Stimulated activated CD8-positive, alpha-beta memory T cell treated with anti-CD3 and anti-CD28 coated beads, Interleukin-15, amount 100 ng/mL, for 24 hours (primary cell): ENCODE results near the gene KBTBD3.

ENCODE experiments used
- DNase-seq: peaks from one replicate; pipeline ENCODE4 v3.0.0-alpha.2; 2020; ENCODE audit warnings: low read depth

The KBTBD3 gene

DNA sequence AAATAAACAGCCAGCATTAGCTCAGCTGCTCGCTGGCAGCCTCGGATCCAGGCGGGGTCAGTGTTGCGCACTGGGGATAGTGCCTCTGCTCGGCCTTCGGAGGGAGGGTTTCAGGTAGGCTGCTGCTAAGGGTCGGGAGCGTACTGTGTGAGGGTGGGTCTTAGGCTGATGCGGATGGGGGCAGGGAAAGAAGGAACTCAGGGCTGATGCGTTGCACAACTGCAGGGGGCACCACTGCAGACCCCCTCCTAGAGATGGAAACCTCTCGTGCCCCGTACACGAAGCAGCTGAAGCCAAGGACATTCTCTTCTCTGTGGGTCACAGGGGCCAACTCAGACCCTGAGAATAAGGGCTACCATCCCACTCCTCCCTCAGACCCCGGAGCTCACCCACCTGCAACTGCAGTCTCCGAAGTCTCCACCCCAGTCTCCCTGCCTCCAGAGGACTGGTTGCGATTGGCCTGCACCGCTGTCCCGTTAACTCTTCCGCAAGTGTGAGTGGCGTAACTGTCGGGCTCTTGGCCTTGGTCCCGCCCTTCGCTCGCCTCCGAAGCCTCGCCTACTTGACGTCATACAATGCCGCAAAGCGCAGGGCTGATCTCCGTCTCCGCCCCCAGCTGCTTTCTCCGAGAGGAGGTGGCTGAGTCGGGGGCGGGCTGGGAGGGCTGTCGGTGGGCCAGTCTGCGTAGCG, at the start of gene KBTBD3:
Gene KBTBD3, minus strand, starts transcription at position 429 of the 690 bp plus-strand sequence. CDS start 18,250 bp downstream, outside the sequence.
- peak; percentile 88 for DNase-seq

GRCh38 chr11:106121570-106122320, 44.6 kb upstream of the KBTBD3 start:
- no peak for DNase-seq

- DNase-seq, result no peak
Measured at GRCh38 chr11:106105986-106106385, 28.8 kb upstream of the KBTBD3 start.

DNA sequence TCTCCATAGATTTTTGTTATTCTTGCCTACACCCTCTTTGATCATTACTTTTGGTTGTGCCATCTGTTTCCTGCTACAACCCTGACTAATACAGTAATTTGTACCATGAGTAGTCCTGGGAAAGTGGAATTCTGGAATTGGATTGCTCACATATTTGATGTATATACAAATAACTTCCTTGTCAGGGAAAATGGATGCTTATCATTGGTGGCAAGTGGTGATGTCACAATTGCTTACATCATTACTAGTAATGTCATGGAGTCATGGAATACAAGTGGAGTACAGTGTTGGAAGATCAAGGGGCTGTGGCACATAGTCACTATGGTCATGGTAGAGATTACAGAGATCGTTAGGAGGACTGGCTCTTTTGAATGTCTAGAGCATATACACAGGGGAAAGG, 24.7 kb upstream of the KBTBD3 start:
- DNase-seq, result no peak

- DNase-seq, result no peak
Measured at GRCh38 chr11:106101370-106101769, 24.2 kb upstream of the KBTBD3 start.

DNA sequence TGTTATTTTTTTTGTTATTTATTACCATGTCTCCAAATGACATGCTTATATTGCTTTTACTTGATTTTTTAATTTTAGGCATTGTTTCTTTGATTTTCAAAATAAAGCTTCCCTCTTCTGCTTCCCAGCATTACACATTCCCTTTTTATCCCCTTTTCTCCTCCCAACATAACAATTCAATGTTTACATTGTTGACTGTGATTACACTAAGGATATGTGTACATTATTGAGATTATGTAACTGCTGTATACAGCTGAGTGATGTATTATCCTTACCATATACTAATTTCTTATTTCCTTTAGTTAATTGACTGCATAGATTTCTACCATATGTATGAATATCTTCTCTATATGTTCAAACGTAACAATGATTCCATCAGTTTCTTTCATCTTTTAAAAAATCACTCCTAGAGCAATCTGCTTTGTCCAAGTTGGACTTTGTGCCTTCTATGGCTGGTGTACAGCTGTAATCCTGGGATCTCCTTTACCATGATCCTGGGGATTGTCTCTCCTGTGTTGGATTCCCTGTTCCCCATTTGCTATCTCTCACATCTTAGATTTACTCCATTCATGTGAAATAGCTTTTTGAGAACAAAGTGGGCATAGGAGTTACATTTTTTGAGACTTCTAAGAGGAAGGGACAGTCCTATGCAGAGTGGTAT, 21.9 kb upstream of the KBTBD3 start:
- no peak for DNase-seq

DNA sequence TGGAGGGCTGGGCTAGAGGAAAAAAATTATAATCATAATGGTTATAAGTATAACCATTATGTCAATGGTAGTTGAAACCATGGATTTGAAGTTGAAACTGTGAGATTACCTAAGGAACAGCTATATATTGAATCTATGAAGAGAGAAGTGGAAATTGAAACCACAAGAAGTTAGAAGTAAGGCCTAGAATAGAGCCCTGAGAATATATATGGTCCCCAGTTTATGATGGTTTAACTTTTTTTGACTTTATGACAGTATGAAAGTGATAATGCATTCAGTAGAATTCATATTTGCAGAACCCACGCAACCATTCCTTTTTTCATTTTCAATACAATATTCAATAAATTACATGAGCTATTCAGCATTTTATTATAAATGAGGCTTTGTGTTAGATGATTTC, 15.3 kb upstream of the KBTBD3 start:
- DNase-seq, result no peak

GRCh38 chr11:106091480-106092123, 14.5 kb upstream of the KBTBD3 start:
- DNase-seq, result no peak

GRCh38 chr11:106088896-106089295, 11.7 kb upstream of the KBTBD3 start:
- no peak for DNase-seq

DNA sequence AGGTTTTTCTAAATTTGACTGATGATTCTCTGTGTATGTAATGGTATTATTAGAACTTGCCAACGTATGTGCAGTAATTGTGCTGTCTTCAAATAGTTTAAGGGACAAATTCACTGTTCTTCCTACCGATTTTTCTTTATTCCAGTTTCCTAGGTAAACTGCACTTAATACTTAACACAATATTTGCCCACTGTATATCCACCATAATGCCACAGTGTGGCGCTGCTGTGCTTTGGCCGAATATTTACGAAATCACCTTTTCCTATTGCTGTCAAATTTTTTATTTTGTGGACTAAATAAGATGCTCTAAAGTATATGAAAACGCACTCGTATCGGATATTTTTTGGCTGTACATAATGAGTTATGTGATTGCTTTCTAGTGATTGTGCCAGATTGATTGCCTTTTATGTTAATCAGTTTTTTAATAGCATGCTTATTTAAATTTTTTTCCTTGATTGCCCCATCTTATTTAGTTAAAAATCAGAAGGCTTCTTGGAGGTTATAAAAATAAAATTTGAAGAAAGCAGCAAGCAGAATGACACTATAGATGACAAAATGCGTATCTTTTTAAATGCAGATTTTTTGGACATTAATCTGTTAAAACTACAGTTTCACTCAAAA, 10.8 kb upstream of the KBTBD3 start:
- no peak for DNase-seq

DNA sequence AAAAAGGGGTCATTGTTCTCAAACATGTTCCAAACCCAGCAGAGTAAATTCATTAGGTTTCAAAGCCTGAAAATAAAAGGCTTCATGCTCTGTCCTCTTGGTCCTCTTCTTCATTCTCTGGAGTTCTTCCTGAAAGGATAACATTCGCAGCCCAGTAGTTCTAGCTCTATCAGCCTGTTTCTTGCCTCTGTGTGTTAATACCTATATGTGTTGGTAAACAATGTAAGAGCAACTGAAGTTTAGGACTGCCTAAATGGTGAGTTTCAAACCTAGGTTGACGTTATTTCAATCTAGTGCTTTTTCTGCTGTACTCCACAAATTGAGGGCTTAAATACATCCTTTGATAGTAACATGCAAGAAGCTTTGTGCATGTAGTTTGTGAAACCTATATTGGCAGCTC, 9.7 kb upstream of the KBTBD3 start:
- no peak for DNase-seq

- no peak for DNase-seq
Measured at GRCh38 chr11:106086135-106086534, 9.0 kb upstream of the KBTBD3 start.

DNA sequence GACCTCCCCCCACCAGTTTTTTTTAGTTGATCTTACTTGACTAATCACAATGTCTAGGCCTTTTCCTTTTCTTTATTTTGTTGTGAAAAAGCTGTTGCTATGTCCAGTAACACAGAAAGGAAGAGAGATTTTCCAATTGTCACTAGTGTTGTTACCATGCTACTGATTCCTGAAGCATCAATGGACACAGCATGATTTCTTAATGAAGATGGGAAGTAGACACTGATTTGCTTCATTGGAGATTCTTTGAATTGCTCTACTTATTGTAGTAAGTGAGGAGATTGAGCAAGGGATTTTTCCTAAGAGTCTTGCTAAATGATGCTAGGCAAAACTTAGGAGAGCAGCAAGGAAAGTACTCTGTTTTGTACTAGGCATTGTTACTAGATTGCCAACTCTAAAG, 4.9 kb upstream of the KBTBD3 start:
- no peak for DNase-seq

GRCh38 chr11:106077609-106078455, 685 bp upstream of the KBTBD3 start, which contains the start of gene AASDHPPT:
Gene AASDHPPT (plus strand): TSS chr11:106077662. CDS start chr11:106077711, 49 bp downstream.
- DNase-seq, result peak; percentile 17

DNA sequence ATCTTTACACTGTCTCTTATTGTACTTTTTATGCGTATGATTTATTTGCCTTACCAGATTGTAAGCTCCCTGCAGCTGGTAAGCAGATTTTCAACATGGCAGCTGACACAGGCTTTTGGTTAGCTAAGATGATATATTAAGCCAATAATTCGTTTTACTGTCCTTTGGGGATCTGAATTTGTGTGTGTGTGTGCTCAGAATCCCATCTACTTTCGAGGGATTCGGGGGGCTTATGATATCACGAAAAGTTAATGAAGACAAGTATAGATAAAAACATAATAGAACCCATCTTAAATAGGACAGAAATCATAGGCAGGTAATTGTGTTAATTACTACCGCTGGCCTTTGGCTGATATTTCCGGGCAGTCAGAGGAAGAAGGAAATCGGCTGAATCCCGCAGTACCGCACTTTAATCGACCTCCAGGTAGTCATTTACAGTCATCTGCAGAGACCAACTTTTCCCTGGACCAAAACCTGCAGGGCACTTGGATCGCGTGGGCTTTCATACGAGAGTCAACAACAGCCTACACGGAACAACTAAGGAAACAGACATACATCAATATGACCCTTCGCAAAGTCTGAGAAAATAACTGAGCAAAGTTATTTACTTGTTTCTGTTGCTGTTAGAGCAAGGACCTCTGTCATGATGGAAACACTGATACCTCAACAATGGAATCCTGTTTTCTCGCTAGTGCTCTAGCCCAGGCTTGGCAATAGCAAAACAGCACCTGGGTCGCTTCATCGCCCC, 802 bp downstream of the KBTBD3 start:
- DNase-seq, result no peak

GRCh38 chr11:106072804-106073203, 4.3 kb downstream of the KBTBD3 start:
- DNase-seq, result no peak

- no peak for DNase-seq
Measured at GRCh38 chr11:106070606-106071005, 6.5 kb downstream of the KBTBD3 start.

DNA sequence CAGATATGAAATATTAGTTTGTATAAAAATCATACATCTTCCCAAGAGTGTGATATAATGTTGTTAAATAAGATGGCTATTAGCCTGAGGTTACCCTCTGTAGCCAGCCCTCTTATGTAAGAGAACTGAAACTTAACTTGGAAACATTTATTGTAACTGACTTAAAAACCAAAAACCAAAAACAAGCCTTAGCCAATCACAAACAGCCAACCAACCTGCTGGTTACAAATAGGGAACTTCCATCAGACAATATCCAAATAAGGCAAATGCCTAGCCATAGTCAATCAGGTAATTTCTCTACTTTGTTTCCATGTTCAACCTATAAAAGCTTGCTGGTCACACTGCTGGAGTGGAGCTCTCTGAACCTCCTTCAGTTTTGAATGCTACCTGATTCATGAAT, 14.1 kb downstream of the KBTBD3 start:
- DNase-seq, result no peak

DNA sequence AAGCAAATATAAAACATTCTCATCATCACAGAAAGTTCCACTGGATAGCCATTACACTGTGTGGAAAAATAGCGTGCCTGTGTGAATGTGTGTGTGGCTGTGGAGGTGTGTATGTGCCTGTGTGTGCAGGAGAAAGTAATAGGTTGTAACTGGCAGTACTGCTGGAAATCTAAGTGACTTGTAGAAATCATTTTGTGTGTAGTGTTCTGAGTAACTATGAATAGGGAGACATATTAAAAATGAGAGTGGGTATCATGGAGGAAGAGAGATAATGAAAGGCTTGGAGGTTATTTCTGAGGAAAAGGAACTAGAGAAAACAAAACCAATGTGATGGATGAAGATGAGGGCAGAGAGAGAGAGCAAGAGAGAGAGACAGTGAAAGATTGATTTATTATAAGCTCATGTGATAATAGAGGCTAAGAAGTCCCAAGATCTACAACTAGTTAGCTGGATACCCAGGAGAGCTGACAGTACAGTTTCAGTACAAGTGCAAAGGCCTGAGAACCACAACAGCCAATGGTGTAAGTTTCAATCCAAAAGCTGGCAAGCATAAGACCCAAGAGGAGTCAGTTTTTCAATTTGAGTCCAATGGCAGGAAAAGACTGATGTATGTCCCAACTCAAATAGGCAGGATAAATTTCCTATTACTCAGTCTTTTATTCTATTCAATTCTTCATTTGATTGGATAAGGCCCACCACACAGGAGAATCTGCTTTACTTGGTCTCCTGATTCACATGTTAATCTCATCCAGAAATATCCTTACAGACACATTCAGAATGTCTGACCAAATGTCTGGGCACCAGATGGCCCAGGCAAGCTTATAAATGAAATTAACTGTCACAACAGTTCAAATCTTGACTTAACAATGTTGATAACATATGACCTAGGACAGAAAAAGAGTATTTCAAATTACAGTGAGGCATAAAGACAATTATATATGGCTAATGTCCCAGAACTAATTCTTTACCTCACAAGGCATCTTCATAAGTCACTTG, 14.9 kb downstream of the KBTBD3 start:
- DNase-seq, result no peak
